Stimulated activated CD8-positive, alpha-beta memory T cell treated with anti-CD3 and anti-CD28 coated beads, Interleukin-4, amount 100 ng/mL, for 48 hours (primary cell): Measurements from ENCODE around the gene DACH1.
"Not testable (repeated sequence)": the region's sequence is repeated elsewhere in the genome, so short reads cannot be mapped to it uniquely, and the experiment has no call there.

Experiments used
- DNase-seq: peaks from one replicate; pipeline ENCODE4 v3.0.0-alpha.2; 2020

DACH1 gene

DNA sequence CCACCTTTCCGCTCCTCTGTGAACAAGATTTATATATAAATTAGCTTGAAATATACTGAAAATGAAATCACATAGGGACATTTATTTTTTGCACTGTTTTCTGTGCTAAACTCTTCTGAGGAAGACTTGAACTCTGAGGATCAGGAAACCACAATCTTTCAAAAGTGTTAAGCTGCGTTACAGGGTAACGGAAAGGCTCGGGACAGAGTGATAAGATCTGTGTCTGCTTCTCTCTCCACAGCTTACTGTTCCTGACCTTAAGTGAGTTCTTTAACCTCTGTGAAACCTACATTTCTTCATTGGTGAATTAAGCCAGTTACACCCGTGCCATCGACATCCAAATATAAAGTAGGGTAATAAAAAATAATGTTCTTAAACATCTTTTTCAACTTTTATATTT, 38.9 kb downstream of the DACH1 start:
- DNase-seq, result no peak

DNA sequence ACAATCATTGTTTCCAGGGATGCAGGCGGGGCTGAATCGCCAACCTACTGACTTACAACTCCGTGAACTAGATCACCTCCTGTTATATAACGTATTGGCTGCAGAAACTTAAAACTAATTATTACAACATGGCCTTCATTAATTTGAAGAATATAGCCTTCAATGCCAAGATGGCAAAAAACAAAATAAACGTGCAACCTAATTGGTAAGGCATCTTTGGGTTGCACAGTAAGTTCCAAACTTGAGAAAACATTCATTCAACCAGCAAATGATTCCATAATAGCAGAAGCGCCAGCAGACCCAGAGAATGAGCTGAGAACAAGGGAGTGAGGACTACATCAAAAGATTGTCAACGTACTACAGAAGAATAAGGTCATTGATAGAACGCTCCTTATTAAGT, 39.8 kb downstream of the DACH1 start:
- DNase-seq, result no peak

DNA sequence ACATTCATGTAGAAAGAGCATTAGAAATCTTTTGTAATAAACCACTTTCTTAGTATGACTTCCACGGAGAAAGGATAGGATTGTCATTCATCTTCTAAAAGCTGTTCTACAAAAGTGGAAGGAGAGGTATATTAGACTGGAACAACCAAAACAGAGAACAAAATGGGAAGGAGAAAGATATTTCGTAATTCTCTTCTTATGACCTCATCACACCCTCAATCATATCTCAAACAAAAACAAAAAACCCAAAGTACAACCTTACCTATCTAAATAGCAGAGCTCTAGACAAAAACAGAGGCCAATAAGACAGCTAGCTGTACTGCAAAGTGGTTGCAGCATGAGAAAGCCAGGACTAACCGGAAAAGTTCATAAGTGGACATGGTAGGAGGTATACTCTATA, 46.3 kb downstream of the DACH1 start:
- no peak for DNase-seq

DNA sequence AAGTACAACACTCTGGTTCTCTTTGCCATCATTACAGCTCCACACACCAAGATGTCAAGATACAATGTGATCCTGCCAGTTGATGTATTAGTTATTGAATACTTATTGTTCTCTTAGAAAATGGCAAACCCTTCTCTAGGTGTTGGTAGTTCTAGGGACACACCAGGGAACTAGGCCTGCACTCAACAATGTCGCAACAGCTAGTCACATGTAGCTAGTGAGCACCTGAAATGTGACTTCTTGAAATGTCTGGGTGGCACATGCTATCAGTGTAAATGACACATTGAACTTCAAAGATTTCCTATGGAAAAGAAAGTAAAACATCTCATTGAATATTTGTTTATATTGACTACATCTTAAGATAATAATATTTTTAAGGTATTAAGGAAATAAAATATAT, 49.7 kb downstream of the DACH1 start:
- DNase-seq, result no peak

DNA sequence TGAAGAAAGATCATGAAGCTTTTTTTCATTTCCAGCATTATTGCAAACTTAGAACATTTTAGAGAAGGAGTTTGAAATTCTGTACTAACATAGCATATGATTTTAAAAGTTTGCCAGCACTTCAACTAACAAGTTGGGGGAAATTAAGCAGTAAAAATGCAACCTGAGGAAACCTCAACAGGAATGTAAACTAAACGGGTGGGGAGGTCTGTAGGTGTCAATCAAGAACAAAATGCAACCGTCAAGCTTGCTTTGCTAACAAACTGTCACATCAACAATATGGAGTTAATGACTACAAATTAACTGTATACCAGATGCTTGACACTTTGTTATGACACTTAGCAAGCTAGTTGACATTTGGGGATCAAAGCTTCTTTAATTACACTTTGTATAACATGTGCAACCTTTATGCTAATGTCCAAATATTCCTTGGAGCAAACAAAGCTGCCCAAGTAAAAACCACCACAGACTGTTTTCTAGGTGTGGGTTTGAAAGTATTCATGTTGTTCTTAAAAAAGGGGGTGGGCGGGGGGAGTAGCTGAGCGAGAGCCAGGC, 52.1 kb downstream of the DACH1 start:
- DNase-seq, result no peak

DNA sequence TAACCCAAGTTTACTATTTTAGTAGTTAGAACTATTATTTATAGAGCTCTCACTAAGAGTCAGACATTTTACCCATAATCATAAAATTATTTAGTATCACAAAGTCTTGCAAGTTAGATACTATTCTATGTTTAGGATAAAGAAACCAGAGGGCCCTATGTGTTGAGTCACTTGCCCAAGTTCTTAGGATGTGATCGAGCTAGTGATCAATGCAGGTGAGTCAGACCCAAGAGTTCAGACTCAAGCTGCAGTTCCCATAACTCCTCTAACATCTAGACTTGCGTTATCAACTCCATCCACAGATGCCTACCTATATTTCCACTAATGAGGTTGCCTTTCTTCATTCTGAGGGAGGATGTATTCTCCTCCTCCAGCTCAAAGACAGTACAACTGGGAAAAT, 53.8 kb downstream of the DACH1 start:
- no peak for DNase-seq

DNA sequence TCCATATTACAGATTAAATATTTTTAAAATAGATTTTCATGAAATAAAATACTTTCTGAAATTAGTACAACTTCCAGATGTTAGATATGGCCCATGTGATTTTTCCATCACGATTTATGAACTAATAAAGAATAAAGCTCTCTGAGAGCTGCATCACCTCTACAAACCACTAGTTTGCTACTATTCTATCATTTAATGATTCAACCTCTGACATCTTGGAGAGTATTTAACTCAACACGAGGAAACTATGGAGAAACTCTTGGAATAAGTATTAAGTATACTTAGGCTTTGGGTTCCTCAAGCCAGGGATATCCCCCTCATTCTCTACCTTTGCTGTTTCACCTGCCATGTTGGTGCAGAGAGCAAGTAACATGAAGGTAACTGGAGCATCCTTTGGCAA, 55.7 kb downstream of the DACH1 start:
- DNase-seq, result no peak

DNA sequence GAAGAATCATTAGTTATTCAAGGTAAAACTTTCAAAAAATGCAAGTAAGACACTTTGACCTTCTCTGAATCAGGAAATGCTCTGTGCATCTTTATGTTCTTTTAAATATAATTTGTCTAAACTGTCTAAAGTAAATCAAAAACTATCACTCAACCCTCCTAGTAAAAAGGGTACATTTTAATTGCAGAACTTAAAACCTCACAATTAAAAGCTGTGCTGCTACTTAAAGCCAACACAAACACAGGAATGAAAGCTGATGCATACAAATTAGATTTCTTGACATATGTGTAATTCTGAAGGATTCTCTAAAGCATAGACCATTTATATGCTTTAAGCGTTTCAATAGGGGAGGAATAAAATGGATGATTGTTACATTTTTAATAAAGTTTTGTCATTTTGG, 58.3 kb downstream of the DACH1 start:
- DNase-seq, result no peak

DNA sequence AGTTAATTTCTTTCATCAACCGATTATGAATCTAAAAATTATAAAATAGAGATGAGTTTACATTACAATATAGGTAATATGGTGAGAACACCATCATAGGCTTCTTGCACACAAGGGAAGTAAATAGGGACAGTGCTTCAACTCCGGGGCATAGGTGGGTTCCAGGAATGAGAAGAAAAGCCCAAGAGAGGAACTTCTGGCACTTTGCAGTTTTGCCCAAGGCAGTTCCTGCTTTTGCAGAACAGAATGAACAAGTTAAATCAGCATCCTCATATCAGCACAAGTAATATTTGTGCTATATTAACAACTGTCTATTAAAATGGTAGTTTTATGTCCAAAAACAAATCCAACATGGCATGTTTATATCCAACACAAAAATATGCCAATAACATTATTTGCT, 60.1 kb downstream of the DACH1 start:
- no peak for DNase-seq

DNA sequence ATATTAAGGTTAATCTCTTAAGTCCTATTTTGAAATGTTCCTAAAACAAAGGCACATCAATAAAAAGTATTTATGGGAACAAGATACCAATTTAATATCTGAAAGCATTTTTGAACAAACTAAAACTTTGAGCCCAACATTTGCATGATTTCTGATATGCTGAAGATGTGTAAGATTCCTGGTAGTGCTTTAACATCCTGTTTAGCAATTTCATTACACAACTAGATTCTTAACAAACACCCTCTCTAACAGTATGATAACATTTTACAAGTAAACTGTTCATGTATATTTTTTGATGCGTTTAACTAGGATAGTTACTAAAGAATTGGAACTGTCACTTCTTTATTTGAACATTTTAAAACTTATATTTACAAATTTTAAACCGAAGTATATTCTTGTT, 63.9 kb downstream of the DACH1 start:
- DNase-seq, result no peak

DNA sequence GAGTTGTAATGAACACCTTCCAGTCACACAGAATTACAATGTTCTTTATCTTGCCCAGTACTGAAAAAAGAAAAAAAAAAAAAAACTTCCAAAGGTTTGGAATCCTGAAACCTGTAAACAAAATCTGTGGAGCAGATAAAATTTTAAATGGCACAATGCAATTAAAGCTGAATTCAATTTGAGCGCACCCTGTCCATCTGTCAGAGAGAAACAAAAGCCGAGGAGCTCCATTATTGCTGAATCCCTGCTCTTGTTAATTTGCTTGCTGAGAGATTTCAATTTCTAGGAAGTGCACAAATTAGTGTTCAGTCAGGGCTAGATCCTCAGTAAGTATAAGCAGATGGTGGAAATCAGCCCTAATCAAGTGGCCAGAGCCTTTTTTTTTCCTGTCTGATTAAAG, 65.2 kb downstream of the DACH1 start:
- no peak for DNase-seq

DNA sequence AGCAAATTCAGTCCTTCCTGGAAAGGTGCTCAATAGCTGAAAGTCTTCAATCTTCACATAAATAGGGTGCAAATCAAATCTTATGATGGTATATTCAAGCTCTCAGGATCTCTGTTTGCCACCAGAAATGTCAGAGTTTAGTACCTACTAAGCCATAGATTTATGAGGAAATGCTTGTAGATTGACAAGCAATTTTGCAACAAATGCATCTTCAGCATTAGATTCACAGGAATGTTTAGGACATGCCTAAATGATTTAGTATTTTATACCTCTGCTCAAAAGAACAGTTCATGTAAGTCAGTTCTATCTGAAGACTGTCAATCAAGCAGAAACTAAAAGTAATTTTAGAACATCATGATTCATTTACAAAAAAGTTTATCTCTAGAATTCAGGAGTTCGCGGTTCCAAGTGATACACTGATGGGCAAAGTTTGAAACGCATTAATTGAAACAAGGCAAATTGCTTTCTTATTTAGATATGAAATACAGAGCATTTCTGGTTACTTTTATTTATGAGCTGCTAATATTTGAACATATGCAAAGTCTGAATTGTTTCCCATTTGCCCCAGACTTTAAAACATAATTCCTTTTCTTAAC, 65.7 kb downstream of the DACH1 start:
- DNase-seq, result no peak

DNA sequence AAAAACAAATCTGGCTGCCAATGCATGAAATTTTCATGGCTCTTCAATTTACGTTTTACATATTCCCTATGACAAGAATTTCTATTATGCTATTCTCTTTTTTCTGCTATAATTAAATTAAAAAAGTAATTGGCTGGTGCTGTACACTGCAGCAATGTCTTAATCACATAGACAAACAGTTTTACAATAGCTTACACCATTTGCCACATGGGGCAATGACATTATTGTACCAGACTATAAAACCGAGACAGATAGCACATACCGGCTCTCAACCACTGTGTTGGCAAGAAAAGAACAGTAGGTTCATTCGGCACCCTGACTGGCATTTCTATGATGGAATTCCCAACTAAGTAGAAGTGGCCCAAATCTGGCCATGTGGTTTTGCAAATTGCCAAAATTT, 67.7 kb downstream of the DACH1 start:
- DNase-seq, result no peak

DNA sequence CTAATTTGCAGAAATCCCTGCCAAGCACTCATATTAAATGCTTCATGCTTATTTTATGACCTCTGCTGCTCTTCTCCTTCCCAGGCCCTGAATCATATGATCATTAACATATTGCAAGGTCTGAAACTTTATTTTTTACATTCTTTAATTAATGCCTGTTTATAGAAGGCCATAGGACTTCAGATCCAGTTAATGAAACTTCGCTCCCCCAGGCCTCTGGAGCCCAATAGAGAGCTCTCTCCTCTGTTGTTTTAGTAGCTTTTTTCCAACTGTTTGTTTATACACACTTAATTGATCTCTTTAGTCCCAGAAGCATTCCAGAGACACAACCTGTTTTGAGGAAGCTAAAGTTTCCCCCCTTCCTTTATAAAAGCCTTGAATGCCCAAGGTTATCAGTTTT, 68.3 kb downstream of the DACH1 start:
- no peak for DNase-seq

DNA sequence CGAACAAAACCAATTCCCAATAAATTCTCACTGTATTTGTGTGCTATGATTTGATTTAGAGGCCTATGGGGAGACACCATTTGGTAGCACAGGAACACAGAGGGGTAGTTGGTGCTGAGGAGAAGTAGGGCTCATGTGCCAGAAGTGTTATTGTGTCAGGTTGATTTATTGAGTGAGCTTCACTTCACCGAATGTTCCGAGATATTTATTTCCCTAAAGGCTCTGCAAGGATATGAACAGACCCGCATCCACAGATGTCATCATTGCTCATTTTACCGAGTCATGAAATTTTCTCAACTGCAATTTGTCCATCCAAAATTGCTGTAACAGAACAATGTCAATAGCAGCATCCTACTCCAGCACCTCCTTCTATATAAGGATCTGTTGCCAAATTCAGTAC, 69.5 kb downstream of the DACH1 start:
- no peak for DNase-seq

DNA sequence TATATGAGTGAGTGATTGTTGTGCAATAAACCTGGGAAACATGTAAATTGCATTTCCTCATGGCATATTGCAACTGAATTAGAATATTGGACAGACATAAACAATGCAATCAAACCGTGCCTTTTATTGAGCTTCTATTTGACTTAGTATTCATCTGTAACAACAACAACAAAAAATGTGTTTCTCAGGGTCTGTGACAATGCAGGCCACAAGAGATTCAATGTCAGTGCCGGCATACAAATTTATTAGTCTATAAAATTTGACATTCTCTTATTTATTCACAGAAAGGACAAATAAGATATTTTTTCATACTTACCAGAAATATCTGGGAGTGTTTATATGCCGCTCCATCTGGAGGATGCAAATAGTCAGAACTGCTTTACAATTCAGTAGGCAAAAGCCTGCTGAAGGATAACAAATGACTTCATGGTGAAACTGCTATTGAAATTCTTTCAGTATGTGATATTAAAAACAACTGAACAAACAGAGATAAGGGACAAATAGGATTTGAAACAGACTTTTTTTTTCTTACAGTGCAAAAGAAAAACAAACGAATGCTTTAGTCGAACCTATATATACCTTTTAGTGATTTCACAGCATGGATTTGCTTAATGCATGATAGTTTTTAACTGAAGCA, 77.2 kb downstream of the DACH1 start:
- DNase-seq, result no peak

DNA sequence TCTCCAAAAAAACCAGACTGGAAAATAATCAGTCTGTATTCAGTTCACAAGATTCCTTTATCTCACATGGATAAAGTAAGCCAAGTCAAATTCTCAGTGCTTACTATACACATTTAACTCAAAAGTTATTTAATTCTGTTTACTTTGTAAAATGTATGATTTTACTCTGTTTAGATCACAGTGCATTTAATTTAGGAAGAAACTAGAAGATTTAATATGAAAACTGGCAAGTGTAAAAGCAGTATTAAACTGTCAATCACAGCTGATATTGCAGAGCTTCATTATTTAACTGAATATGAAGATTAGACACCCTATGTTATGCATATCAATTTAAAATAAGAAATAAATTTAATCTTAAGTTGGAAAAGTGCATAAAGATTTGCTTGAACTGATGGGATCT, 78.0 kb downstream of the DACH1 start:
- no peak for DNase-seq

DNA sequence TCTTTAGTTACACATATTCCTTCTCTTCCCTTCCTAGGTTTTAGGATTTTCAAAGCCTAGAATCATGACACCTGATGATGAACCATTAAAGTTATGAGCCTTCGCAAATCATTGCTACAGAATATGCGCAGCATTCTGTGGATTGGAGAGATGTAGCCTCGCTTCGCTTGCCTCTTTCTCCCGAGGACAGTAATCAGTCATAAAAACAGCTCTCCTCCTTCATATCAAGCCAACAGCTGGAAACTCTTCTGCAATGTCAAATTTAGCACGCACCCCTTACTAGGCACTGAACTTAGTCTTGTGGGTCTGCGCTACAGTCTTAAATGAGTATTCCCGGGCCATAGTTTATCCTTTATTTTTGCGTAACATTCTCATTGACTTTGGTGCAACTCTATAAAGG, 79.6 kb downstream of the DACH1 start:
- no peak for DNase-seq

DNA sequence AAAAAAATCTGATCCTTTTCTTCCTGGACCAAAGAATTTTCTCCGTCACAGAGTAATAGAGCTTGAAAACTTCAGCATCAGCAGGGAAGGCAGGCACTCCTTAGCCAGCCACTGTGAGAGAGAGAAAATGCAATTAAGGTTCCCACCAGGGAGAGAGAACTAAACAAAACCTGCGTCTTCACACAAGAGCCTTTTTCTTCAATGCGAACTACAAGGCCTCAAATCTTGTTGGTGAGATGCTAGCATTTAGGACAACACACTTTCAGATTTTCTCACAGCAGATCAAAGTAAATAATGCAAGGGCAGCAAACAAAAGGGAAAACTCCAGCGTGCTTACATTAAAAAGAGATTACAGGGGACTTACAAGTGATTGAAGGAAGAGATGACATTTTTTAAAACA, 80.1 kb downstream of the DACH1 start:
- DNase-seq, result no peak

DNA sequence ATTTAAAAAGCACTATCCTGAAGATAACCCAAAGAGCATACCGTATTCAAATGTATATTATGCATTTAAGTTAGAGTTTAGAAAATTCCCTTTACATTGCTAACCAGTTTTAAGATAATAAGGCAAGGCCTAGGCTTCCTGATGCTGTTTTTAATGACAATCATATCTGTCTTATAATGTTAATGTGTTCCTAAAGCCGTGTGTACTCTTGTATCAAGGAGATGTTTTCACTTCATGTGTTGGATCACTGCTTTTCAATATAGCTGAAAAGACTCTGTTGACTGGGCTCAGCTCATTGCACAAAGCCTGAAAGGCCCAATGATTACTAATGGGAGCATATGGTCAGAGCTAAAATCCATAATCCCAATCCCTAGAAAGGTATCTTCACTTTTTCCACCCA, 81.6 kb downstream of the DACH1 start:
- DNase-seq, result no peak

DNA sequence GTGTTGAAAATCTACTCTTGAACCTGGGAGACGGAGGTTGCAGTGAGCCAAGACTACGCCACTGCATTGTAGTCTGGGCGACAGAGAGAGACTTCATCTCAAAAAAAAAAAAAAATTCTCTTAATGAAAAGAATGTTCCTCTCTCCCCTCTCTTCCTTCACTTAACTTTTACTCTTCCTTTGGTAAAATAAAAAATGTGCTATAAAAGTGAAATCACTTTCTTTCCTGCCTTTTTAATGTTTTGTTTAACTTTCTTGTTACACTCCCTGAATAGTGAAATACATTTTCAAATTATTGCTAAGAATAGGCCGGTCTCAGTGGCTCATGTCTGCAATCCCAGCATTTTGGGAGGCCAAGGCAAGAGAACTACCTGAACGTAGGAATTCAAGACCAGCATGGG, 86.5 kb downstream of the DACH1 start:
- DNase-seq, result no peak

DNA sequence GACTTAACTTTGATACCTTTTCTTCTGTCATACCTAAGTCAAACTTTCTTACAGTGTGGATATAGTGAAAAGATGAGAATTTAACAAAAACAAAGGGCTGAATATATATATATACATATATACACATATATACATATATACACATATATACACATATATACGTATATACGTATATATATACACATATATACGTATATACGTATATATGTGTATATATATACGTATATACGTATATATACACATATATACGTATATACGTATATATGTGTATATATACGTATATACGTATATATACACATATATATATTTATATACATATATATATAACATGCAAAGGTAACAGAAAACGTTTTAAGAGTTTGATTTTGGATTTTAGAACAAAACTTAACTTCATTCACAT, 88.0 kb downstream of the DACH1 start:
- not testable (repeated sequence) for DNase-seq

DNA sequence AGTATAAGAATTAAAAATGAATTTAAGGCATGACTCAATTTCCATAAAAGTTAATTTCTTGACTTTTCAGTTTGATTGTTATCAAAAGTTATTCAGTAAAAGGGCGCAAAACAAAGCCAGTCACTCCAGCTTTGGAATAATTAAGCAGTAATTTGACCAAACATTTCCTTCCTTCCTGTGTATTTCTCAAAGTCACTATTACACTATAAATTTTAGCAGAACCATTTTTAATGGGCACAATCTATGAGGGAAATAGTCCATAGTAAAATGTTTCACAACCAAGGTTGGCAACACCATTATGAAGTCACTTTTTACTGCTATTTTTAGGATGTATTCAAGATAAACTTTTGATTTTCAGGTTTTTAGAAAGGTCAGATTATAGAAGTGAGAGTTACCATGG, 91.0 kb downstream of the DACH1 start:
- DNase-seq, result no peak

DNA sequence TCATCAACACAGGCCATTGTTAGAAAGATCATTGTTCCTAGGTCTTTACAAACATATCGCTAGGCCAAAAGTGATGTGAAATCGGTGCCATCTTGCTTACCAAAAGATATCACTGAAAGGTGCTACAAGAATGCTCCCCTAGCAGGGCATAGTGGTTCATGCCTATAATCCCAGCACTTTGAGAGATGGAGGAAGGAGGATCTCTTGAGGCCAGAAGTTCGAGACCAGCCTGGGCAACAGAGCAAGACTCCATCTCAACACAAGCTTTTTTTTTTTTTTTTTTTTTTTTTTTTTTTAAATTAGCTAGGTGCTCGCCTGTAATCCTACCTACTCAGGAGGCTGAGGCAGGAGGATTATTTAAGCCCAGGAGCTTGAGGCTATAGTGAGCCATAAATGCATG, 92.1 kb downstream of the DACH1 start:
- DNase-seq, result no peak

DNA sequence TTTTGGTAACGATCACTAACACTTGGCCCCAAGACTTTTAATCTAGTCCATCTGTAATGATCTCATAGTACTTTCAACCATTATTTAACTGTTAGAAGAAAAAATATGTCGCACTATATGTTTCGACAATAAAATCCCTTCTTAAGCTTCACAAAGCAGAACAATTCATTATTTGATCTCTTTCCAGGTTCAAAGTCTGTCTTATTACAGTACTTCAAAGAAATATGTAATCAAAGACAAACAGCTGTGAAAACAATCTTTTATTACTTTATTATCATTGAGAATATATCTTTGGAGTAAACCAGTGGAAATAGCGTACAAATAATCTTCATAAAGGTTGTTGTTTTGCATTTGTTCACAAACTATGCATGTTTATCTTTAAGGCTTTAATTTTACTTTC, 93.5 kb downstream of the DACH1 start:
- DNase-seq, result no peak
